SU-DHL-6 (cell line): Measurements from ENCODE around the gene MED10.

Experiments used
- H2AFZ ChIP-seq: fragments of 200-600 bp; sonication (generic); 2 replicates; pipeline ENCODE4 v1.6.1; 2014; ENCODE audit warnings: low read depth, mild to moderate bottlenecking, moderate library complexity, mixed read lengths, antibody characterized with exemption, low read length; ENCODE audit not compliant: severe bottlenecking
- H3F3A ChIP-seq: fragments of 200-600 bp; shearing (Covaris generic); 2 replicates; pipeline ENCODE4 v1.6.0; 2016; ENCODE audit warnings: antibody characterized with exemption, mild to moderate bottlenecking; ENCODE audit not compliant: insufficient read depth
- H3K27ac ChIP-seq: fragments of 200-600 bp; sonication (generic); 2 replicates; pipeline ENCODE4 v1.5.1; 2016; ENCODE audit warnings: low read depth, mild to moderate bottlenecking, low read length, moderate library complexity, mixed read lengths
- H3K27me3 ChIP-seq: fragments of 200-600 bp; sonication (generic), shearing (Covaris generic); 2 replicates; pipeline ENCODE4 v1.6.0; 2014; ENCODE audit warnings: mild to moderate bottlenecking, low read length
- H3K36me3 ChIP-seq: fragments of 200-600 bp; sonication (generic); 2 replicates; pipeline ENCODE4 v1.6.1; 2014; ENCODE audit warnings: mild to moderate bottlenecking, low read length, mixed read lengths
- H3K4me2 ChIP-seq: fragments of 300-600, 200-600 bp; shearing (Covaris generic), sonication (generic); 2 replicates; pipeline ENCODE4 v1.6.0; 2014; ENCODE audit warnings: low read length, low read depth, mild to moderate bottlenecking; ENCODE audit not compliant: poor library complexity, severe bottlenecking
- H3K4me3 ChIP-seq: fragments of 200-600 bp; sonication (generic); 2 replicates; pipeline ENCODE4 v1.5.1; 2014; ENCODE audit warnings: antibody characterized with exemption, low read length, mild to moderate bottlenecking, mixed read lengths; ENCODE audit not compliant: insufficient read depth, poor library complexity, severe bottlenecking
- H3K79me2 ChIP-seq: fragments of 200-600 bp; sonication (generic); 2 replicates; pipeline ENCODE4 v1.6.1; 2014; ENCODE audit warnings: mild to moderate bottlenecking, low read length, moderate library complexity; ENCODE audit not compliant: insufficient read depth
- H3K9ac ChIP-seq: fragments of 200-600 bp; sonication (generic); 2 replicates; pipeline ENCODE4 v1.7.0; 2014; ENCODE audit warnings: mild to moderate bottlenecking, low read length
- H3K9me2 ChIP-seq: fragments of 200-600 bp; sonication (generic); replicated peaks from 2 replicates; pipeline ENCODE4 v1.6.1; 2014; ENCODE audit warnings: low read length; ENCODE audit not compliant: insufficient read depth
- H3K9me3 ChIP-seq: fragments of 200-600 bp; sonication (generic); 2 replicates; pipeline ENCODE4 v1.6.1; 2014; ENCODE audit warnings: low read length, mixed read lengths; ENCODE audit not compliant: insufficient read depth
- H4K20me1 ChIP-seq: fragments of 200-600 bp; sonication (generic); 2 replicates; pipeline ENCODE4 v1.6.1; 2014; ENCODE audit warnings: low read depth, mild to moderate bottlenecking, antibody characterized with exemption, low read length, moderate library complexity, mixed read lengths
- CTCF ChIP-seq: fragments of 200-600 bp; sonication (generic); IDR thresholded peaks from one replicate; pipeline ENCODE4 v1.5.1; 2017; ENCODE audit warnings: antibody characterized with exemption, mild to moderate bottlenecking, low read length, moderate library complexity; ENCODE audit not compliant: insufficient read depth, poor library complexity, severe bottlenecking
- EZH2phosphoT487 ChIP-seq: fragments of 200-600 bp; sonication (generic), shearing (Covaris generic); conservative IDR thresholded peaks from 2 replicates; pipeline ENCODE4 v1.6.1; 2018; ENCODE audit warnings: mild to moderate bottlenecking, antibody characterized with exemption, low read length, moderate library complexity, mixed read lengths

MED10 gene

GRCh38 chr5:6343951-6344592 is 34.3 kb downstream of the MED10 start:
- no peak overlapping the region for H3K9ac ChIP-seq

DNA sequence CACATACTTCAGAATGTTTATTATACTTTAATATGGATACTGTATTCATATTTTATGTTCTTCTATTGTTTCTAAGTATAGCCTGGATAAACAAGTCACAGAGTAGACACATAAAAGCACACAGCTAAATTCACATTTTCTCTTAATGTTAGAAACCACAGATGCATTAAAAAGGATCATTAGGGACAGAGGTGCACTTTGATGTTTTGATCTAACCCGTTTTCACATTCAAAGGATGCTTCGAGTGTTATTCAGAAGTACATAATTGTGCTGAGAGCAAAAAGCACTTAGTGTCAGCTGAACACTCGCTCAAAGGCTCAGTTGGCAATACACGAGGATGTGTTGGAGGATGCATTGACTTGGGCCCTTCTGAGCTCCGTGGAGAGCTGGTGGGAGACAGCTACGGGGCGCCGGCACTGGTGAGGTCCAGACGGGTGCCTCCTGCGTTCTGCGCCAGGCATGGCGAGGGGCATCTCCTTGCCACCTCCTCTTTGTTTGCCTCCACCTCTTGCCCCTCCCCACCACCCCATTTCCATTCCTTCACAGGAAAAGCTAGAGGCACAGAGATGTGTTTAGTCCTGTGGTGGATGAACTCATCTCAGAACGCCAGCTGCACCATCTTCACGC is 35.5 kb downstream of the MED10 start:
- H3K27me3 ChIP-seq: no peaks in the 10 kb centered on the region
- no peaks in the 10 kb centered on the region for H3F3A ChIP-seq
- no peaks in the 10 kb centered on the region for H3K9me2 ChIP-seq
- no peak overlapping the region for H3K4me3 ChIP-seq
- H3K79me2 ChIP-seq: no peaks in the 10 kb centered on the region
- H2AFZ ChIP-seq: no peak overlapping the region
- H3K9ac ChIP-seq: no peak overlapping the region
- TF ChIP-seq EZH2phosphoT487 (no peak), CTCF (no peak)
- no peak overlapping the region for H3K4me2 ChIP-seq
- no peaks in the 10 kb centered on the region for H4K20me1 ChIP-seq
- no peaks in the 10 kb centered on the region for H3K9me3 ChIP-seq
- no peak overlapping the region for H3K27ac ChIP-seq
- no peaks in the 10 kb centered on the region for H3K36me3 ChIP-seq

More at GRCh38 chr5:6343951-6344592, 34.3 kb downstream of the MED10 start:
- H3K4me3 ChIP-seq: no peak overlapping the region
- H3K9me2 ChIP-seq: no peaks in the 10 kb centered on the region
- no peak overlapping the region for H3K27ac ChIP-seq
- H3K9me3 ChIP-seq: no peaks in the 10 kb centered on the region
- H3K79me2 ChIP-seq: no peaks in the 10 kb centered on the region
- no peaks in the 10 kb centered on the region for H3K36me3 ChIP-seq
- no peaks in the 10 kb centered on the region for H4K20me1 ChIP-seq
- H3F3A ChIP-seq: no peaks in the 10 kb centered on the region
- H3K4me2 ChIP-seq: no peak overlapping the region
- TF ChIP-seq EZH2phosphoT487: no peak
- no peak for TF ChIP-seq CTCF
- no peaks in the 10 kb centered on the region for H3K27me3 ChIP-seq
- H2AFZ ChIP-seq: no peak overlapping the region

- no peak overlapping the region for H3K4me3 ChIP-seq
- no peaks in the 10 kb centered on the region for H3K27me3 ChIP-seq
- no peak overlapping the region for H3K9ac ChIP-seq
- no peaks in the 10 kb centered on the region for H3K9me3 ChIP-seq
- no peak overlapping the region for H3K27ac ChIP-seq
- TF ChIP-seq EZH2phosphoT487 (no peak), CTCF (no peak)
- H3K4me2 ChIP-seq: no peak overlapping the region
- H3K79me2 ChIP-seq: no peaks in the 10 kb centered on the region
- H2AFZ ChIP-seq: no peak overlapping the region
- no peaks in the 10 kb centered on the region for H3F3A ChIP-seq
- no peaks in the 10 kb centered on the region for H3K9me2 ChIP-seq
- no peaks in the 10 kb centered on the region for H4K20me1 ChIP-seq
- no peaks in the 10 kb centered on the region for H3K36me3 ChIP-seq
Observed at GRCh38 chr5:6340100-6340499, 38.2 kb downstream of the MED10 start.
